ENCODE data around the gene DOK5.

The DOK5 gene

DNA sequence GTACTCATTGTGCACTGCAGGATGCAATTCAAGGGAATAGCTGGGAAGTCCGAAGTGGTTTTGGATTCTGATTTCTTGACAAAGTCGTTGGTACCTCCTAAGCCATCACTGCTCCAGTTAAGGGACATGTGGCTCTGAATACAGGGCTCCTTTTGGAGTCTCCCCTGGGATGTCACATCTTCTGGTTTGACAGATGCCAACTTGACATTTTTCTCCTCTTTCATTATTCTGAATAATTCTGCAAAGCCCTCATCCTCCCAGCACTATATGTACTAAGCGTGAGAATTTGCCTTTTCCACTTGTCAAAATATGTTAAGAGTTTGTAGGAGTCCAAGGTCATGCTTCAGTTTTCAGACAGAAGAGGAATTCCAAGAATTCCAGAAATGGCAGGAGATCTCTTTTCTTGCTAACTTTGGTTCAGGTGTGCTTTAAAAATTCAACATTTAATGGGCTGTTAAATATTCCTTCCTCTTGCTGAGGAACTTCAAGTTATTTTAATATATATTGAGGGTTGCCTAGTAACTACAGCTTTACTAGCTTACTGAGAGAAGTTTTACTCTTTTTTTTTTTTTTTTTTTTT lies 38.7 kb downstream of the DOK5 start:
- no peak for DNase-seq (ENCODE audit: low spot score)

DNA sequence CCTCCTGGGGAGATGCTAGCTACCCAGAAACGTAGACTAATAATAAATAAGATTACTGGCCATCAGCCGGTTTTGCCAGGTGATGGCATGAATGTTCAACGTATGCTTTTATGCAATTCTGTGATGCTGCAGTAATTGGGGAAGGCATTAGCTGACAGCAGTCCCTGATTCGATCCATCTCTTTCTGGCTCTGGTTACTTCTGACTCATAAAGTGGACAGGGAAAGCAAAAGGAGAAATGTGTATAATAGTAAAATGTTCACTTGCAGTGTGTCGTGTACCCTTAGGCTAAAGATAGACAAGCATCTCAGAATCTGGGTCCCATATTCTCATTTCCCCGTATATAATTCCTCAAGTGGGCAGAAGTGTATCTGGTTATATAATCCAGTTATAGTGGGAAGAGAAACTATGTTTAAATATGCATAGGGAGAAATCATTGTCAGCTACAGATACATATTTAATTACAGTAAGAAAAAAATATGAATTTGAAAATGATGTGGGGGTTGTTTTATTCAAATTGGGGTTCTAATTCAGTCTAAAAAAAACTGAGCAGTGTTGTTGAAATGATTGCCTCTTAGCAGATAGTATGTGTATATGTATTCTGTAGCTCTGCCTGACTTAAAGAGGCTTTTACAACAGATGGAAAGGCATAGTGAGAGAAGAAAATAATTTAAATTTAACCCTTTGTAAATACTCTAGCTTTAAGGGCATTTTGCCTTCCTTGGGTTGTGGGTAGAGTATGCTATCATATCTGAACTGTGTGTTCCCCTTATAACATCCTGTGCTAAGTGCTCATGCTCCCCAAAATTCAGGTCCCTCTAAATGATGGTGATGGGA lies 40.6 kb downstream of the DOK5 start:
- no peak for DNase-seq (ENCODE audit: low spot score)

DNA sequence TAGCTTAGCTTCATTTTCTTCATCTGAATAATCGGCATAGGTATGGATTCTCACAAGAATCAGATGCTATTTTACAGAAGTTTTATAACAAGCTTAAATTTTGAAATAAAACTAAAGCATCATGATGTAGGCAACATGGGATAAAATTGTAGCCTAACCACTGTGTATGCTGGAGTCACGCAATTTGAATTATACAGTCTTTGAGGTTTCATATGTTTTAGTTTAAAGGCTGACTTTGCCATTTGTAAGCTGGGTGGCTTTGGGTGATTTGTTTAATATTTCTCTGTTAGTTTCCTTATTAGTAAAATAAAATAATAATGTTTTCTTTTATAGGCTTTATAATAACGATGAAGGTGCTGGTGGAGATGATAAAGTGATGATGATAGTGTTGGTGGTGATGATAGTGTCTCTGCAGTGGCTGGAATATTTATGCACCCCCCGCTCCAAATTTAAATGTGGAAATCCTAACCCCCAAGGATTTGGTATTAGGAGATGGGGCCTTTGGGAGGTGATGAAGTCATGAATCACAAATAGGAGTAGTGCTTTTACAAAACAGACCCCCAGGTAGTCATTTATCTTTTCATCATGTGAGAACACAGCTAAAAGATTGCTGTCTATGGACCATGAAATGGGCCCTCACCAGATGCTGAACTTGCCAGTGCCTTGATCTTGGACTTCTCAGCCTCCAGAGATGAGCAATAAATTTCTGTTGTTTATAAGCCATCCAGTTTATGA lies 42.0 kb downstream of the DOK5 start:
- DNase-seq (ENCODE audit: low spot score) = no peak

GRCh38 chr20:54524849-54525248 lies 49.5 kb downstream of the DOK5 start:
- DNase-seq (ENCODE audit: low spot score) = no peak

DNA sequence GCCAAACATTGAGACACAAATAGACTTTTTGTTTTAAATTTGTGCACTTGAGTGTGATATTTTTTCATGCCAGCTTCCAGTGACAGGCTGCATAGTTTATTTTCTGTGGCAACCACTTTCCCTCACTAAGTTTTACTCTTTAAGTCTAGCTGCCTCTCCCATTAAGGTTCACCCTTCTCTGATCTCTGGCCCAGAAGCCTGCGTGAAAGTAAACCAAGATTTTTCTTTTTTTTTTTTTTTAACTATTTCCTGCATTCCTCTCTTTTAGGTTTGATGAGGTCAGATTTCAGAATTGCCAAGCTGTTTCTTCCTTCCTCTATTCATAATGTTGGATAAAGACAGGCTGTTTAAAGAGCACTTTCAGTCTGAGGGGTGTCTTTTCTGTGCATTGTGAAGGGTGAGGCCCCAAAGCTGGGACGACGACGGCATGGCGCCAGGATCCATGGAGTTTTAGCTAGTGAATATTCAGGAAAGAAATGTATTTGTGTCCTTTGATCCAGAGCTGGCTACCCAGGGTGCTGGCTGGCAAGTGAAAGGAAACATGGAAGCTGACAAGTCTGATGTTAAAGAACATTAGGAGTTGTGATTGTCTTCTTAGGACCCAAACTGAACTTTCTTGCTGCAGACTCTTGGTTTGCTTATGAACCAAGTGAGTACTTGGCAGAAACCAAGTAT lies 50.7 kb downstream of the DOK5 start:
- DNase-seq (ENCODE audit: low spot score) = no peak

DNA sequence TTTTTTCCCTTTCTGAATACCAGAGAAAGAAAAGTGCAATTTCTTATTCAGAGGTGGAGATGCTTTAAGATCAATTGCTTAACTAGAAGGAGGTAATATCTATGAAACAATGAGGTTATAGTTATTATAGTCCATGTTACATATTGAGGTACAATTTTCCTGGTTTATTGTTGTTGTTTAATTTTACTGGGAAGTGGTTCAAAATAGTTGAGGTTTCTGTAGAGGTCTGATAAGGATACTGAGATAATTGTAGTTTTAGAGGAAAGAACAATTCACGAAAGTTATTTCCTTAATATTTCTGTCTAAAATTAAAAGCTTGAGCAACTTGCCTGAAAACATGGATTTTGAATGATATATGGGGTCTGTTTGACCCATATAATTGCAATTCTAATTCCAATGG lies 51.4 kb downstream of the DOK5 start:
- no peak for DNase-seq (ENCODE audit: low spot score)

- no peak for DNase-seq (ENCODE audit: low spot score)
Observed at GRCh38 chr20:54532573-54532972, 57.2 kb downstream of the DOK5 start.

GRCh38 chr20:54534101-54534500 lies 58.7 kb downstream of the DOK5 start:
- no peak for DNase-seq (ENCODE audit: low spot score)

GRCh38 chr20:54535033-54535432 lies 59.6 kb downstream of the DOK5 start:
- DNase-seq (ENCODE audit: low spot score) = no peak

- no peak for DNase-seq (ENCODE audit: low spot score)
Observed at GRCh38 chr20:54535746-54536145, 60.4 kb downstream of the DOK5 start.

GRCh38 chr20:54539521-54540046 lies 64.2 kb downstream of the DOK5 start:
- DNase-seq (ENCODE audit: low spot score) = no peak

GRCh38 chr20:54543369-54543768 lies 68.0 kb downstream of the DOK5 start:
- DNase-seq (ENCODE audit: low spot score) = no peak

DNA sequence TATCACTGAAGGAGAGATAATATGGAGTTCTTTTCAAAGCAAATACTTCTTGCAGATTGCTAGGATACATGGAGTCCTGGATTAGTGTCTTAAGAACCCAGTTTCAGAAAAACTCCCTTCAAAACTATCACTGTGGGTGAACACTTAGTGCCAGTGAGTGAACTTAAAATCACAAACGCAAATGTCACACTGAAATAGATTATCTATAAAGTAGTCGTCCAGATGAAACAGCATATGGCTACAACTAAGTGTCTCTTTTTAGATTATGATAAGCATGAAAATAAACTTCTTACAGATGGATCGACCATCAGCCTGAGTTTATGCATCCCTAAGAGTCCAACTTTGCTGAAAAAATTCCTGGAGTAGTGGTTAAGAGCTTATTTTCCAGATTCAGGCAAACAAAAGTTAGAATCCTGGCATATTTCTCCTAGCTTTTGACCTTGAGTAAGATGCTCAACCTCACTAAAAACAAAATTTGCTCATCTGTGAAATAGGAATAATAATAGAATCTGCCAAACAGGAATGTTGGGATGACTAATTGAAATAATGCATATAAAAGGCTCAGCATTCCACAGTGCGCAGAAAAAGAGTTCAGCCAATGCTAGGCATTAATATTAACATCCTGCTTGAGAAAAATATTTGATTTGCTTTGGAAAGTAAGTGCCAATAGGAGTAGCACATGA lies 70.4 kb downstream of the DOK5 start:
- no peak for DNase-seq (ENCODE audit: low spot score)

DNA sequence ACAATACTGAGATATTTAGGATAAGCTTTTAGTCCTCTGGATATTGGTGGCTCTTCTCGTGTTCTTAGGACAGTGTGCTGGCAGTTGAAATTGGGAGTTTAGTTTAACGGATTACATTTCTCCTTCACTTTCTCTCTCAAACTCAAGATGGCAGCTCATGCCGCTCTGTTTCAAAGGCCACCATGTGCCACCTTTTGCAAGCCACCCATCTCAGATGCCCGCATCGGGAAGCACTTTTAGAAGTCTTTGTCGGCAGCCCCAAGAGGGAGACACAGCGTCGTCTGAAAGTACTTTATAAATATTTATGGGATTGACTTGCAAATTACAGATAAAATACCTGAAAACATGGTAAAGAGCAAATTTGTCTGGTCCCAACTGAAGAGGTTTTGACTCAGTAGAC lies 73.5 kb downstream of the DOK5 start:
- DNase-seq (ENCODE audit: low spot score) = no peak

GRCh38 chr20:54549658-54550326 lies 74.4 kb downstream of the DOK5 start:
- no peak for DNase-seq (ENCODE audit: low spot score)

- DNase-seq (ENCODE audit: low spot score) = no peak
Observed at GRCh38 chr20:54550776-54551396, 75.5 kb downstream of the DOK5 start.

GRCh38 chr20:54554006-54554405 lies 78.6 kb downstream of the DOK5 start:
- DNase-seq (ENCODE audit: low spot score) = no peak

GRCh38 chr20:54555150-54555549 lies 79.8 kb downstream of the DOK5 start:
- no peak for DNase-seq (ENCODE audit: low spot score)

DNA sequence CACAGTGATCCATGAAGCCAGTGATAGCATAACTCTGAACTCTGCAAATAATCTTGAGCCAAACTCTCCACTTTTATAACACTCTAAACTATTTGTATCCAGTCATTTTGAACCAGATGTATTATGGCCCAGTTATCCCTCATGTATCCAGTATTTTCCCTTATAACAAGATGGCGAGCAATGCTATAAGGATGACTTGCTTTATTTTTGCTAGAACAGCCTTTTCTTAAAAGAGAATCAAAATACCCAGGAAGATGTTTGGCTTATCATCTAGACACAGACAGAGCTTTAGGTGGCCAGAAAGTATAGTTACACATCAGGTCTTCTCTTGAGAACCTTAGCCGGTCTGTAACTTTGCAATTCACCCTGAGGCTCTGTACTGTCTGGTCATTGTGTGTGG lies 81.0 kb downstream of the DOK5 start:
- DNase-seq (ENCODE audit: low spot score) = no peak
